Hematopoietic multipotent progenitor cell treated with erythropoietin and hydrocortisone succinate and interleukin-3 and kit ligand, for 17 days (in vitro differentiated cells): ENCODE results near the gene DLGAP1.

Source experiments
- DNase-seq: peaks from one replicate; pipeline ENCODE4 v3.0.0-alpha.2; 2015; ENCODE audit warnings: low spot score

DLGAP1 gene

GRCh38 chr18:3900327-3900726, 554.8 kb downstream of the DLGAP1 start:
- no peak for DNase-seq

DNA sequence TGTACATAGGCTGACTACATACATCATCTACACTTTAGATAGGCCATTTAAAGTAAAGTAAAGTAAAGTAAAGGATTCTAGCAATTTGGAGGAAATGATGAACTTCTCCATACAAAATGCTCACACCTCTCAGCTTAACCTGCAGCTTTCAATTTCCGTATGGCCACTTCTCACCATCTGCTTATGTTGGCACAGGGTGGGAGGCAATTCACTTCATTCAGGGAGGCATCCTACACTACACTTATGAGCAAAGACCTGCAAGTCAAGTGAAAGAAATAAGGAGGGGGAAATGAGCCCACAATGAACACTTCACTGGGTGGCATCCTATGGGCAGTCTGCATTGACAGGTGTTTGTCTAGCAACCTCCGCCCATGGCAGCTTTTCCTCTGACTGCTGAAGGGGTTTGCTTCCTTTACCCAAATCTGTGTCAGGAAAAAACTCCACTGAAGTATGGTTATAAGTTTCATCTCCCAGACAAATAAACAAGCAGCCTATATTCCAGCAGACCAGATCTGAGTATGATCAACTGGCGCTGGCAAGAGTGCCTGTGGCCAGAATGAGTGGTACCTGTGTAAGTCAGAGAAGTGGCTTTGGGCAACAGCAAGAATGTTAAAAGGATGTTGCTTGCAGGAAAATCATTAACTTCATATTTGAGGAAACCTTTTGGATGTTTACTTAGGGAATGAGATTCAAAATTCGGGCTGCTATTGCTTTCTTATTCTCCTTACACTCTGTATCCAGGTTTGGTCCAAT, 556.1 kb downstream of the DLGAP1 start:
- no peak for DNase-seq

GRCh38 chr18:3892152-3892551, 563.0 kb downstream of the DLGAP1 start:
- no peak for DNase-seq

DNA sequence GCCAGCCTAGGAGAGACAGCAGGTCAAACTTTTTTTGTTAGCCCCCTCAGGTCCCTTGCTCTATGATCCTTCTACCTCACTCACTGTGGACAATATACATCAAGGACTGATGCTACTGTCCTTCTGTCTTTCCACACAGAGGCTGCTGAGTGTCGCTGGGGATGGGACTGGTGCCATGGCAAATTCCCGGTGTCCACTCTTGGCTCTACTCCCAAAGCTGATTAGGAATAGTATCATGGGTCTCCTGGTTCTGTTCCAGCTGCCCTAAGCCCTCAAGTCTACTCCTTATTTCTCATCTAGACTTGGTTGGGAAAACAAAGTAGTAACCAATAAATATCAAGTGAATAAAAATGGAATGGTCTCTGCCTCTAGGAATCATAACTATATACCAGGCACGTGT, 563.9 kb downstream of the DLGAP1 start:
- DNase-seq: no peak

DNA sequence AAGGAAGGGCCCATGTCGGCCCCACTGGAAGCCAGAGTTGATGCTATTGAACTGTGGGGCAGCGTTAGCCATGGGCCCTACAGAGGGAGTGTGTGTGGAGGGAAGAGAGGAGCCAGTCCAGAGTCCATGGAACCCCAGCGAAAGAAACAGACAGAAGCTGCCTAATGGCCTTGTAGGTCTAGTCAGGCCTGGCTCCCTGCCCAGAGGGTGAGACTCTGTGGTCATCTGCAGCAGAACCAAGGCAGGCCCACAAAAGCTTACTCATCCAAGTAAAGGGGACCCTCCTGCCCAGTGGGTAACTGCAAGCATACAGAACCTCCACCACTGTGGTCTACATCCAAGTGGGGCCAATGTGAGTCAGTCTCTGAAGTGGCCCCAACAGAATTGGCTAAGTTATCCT, 565.3 kb downstream of the DLGAP1 start:
- DNase-seq: no peak

DNA sequence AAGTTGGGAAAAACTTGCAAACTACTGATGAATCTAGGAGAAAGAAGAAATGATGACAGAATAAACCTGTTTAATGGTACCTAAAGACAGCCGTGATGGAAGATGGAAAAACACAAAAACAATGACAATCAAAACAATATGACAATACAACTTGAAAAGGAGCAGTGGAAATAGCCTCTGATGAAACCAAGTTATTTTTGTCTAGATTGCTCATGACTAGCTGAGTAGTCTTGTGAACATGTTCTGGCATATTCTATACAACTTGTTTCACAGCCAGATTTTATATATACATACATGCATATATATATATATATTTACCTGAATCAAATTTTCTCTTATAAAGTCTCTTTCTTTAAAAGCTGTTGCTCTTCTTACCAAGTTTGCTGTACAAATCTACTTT, 566.0 kb downstream of the DLGAP1 start:
- no peak for DNase-seq

DNA sequence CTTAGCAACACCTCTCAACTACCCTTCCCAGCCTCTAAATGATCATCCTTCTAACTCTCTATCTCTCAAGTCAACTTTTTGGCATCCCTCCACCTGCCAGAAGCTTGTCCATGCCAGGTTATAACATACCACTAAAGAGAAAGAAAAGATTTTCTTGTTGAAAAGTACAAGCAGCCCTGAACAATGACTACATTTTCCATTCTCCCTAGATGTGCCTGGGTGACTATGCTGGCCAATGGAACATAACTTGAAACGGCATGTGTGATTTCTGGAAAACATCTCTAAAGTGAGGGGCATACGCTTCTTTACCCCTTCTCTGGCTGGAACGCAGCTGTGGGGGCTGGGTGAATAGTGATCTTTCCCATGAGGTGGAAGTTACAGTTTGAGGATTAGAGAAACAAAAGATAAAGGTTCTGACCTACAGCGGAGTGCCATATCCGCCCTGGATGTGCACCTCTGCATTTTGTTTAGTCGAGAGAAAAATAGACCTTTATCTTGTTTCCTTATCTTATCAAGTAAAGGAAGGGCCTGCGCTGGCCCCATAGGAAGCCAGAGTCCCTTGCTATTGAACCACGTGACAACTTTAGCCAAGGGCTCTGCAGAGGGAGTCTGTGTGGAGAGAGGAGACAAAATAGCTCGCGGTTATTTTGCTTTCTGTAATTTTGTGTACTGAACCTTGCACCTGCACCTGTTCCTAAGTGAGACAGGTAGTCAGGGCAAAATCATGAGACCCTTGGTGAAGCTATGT, 568.4 kb downstream of the DLGAP1 start:
- no peak for DNase-seq

DNA sequence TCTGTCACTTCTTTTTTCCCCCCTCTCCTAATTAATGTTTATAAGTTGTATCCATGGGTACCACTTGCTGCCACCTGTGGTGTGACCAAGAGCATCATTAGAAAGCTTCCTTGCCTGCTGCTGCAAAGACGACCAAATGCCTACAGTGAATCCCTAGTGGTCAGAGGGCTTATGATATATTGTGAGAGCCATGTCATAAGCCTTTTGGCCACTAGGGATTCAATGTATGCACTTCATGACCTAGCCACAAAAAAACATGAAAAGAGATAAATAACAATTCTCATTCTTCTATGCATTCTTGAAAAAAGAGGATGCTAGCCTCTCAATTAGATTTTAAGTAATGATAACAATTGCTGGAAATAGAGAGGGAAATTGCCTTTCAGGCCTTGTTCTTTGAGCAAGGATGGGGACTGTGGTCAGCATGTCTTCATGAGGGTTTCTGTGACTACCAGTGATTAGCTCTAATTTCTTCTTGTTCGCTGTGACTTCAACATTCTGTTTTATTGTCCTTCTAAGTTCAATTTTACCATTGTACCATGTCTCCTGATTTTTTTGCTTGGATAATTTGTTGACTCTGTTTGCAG, 569.8 kb downstream of the DLGAP1 start:
- DNase-seq: no peak

DNA sequence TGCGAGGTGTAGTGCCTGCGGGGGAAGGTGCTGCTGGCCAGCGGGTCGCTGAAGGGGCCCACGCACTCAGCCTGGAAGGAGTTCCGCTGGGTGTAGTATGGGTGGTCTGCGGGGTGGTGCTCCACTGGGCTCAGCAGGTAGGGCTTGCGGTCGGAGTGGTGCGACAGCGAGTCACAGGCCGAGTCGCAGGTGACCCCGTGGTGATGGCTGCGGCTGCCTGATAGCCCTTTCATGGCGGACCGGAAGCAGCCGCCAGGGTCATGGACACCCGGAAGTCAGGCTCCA, 575.3 kb downstream of the DLGAP1 start:
- no peak for DNase-seq

DNA sequence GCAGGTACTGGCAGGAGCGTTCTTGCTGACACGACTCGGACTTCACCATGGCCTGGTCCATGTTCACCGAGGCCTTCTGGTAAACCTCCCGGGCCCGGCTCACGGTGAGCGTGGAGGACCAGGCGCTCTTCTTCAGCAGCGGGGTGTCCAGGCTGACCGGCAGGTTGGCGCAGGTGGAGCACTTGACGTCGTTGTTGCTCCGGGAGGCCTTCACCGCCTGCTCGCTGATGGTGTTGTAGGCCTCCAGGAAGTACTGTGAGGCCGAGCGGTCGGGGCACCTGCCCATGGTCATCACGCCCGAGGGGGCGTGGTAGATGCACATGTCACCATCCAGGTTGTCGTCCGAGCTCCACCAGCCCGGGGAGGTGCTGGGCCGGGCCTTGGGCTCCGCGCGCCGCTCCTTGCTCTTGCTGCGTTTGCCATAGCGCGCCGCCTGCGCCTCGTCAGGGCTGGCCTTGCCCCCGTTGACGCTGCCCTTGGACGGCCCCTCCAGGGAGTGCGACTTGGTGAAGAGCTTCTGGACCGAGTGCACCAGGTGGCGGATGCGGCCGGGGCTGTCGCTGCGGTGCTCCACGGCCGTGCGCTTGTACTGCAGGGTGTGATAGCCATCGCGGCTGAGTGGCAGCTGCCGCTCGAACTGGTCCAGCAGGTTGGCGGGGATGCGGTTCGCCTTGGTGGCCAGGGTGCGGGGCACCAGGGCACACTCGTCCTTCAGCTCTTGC, 575.8 kb downstream of the DLGAP1 start:
- no peak for DNase-seq

GRCh38 chr18:3878401-3878800, 576.7 kb downstream of the DLGAP1 start:
- DNase-seq: no peak

GRCh38 chr18:3877678-3878077, 577.4 kb downstream of the DLGAP1 start:
- no peak for DNase-seq

DNA sequence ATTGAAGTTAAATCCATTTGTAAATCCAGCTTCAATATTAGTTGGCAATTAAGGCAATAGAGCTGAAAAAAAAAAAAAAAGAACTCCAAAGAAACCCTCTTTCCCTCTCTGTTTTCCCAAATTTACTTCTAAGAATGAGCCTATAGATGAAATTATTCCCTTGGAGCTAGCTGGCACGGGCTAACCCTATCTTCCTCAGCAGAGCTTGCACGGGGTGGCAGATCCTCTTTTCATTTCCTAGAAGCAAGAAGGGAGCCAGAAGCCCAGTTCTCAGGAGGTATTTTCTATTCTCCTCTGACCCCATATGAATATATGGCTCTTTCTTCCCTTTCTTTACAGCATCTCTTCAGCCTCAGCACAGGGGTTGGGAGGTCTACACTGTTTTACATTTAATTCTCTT, 579.1 kb downstream of the DLGAP1 start:
- no peak for DNase-seq

DNA sequence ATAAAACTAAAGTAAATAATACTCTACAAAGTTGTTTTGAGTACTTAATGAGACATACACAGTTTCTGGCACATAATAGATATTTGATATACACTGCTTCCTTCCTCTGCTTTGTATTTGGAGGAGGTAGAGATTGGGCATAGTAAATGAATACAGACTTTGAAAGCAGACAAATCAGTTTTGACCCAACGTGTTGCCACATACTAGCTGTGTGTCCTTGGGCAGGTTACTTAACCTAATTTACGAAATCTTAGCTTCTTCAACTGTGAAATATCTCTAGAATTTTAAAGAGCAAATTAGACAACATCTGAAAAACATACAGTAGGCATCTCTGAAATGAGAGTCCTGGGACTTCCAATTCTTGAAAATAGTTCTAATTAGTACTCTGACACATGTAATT, 579.7 kb downstream of the DLGAP1 start:
- DNase-seq: no peak

GRCh38 chr18:3874581-3874980, 580.5 kb downstream of the DLGAP1 start:
- no peak for DNase-seq

- DNase-seq: no peak
These were observed 581.0 kb downstream of the DLGAP1 start for GRCh38 chr18:3874125-3874524.

DNA sequence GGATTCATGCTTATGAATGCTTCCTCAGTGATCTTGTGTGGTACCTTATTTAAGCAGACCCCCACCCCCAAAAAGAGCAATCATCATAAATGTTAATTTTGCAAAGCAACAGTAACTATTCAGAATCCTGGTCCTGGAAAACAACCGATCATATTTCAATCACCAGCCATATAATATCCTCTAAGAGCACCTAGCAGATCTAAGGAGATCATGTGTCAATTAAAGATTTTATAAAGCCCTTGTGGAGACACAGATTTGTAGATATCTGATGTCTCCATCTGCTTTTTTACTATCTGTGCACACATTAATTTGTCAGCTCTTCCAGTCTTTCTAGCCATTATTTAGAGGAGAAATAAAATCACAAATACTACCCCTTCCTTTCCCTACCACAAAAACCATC, 581.4 kb downstream of the DLGAP1 start:
- DNase-seq: no peak

- DNase-seq: no peak
These were observed 581.9 kb downstream of the DLGAP1 start for GRCh38 chr18:3873211-3873610.

- DNase-seq: no peak
These were observed 582.5 kb downstream of the DLGAP1 start for GRCh38 chr18:3872641-3873040.

DNA sequence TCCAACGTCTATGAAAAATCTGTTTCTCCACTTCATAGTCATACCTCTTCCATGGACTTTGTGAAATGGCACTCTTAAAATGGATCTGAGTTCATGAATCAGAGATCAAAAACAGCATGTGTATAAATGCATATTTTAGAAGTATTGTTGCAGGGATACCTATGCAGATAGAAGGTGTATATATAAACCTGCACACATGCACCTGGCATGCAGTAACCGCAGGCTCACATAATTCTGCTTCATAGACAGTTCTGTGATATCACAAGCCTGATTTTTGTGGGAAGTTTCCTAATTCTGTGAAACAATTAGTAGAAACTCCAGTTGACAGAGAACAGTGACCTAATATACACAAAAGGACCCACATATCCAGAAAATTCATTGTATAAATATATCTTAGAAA, 583.4 kb downstream of the DLGAP1 start:
- no peak for DNase-seq

- no peak for DNase-seq
These were observed 584.2 kb downstream of the DLGAP1 start for GRCh38 chr18:3870914-3871313.

GRCh38 chr18:3869848-3870247, 585.3 kb downstream of the DLGAP1 start:
- peak; percentile 53 for DNase-seq

DNA sequence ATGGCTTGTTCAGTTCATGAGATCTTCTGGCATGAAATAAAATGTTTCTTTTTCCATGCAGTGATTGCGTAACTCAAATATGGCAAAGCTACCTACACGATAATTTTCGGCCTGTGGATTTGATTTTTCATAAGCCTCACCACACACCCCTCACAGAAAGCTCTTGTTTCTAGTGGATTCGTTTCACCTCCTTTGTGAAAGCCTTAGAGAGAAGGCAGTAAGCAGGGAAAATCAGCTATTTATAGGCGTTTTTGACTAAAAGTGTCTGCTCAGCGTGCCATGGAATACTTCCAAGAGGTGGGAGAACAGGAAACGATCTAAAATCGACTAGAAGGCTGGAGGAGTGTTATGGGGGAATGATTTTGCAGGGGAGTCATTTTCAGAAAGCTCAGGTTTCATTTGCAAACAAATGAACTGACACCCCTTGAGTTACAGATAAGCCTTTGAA, 587.2 kb downstream of the DLGAP1 start:
- DNase-seq: no peak
